Lung (tissue), 12 donors: ENCODE results near the gene AGAP2. TPM values are rescaled to one million over a fixed set of nuclear protein-coding genes. Genes with fewer than 3 reads are reported as not detected.

Experiments
- ATAC-seq: fragments of 200-7000 bp; cut with Tn5 transposase; one replicate; pipeline ENCODE4 v1.9.1; 2020; ENCODE audit warnings: moderate number of reproducible peaks; ENCODE audit not compliant: insufficient read depth, low FRiP score
- DNase-seq, 3 donors: peaks; one replicate each; pipeline ENCODE4 v3.0.0-alpha.2; 2013 to 2017
- H3K27ac ChIP-seq, 2 donors: one replicate each; pipeline ENCODE4 v1.5.1; 2013; ENCODE audit warnings: mild to moderate bottlenecking in 2 of 2, moderate library complexity in 2 of 2, control low read depth in 1 of 2, inconsistent platforms in 1 of 2, low read depth in 1 of 2, low read length in 1 of 2
- H3K27me3 ChIP-seq, 3 donors: one replicate each; pipeline ENCODE4 v1.5.1; 2013; ENCODE audit warnings: low read length in 2 of 3; ENCODE audit not compliant: control insufficient read depth in 3 of 3, insufficient read depth in 3 of 3
- H3K36me3 ChIP-seq, 4 donors: one replicate each; pipeline ENCODE4 v1.5.1; 2013; ENCODE audit warnings: low read length in 4 of 4, mild to moderate bottlenecking in 1 of 4, moderate library complexity in 1 of 4; ENCODE audit not compliant: control insufficient read depth in 4 of 4, insufficient read depth in 4 of 4
- H3K4me1 ChIP-seq, 5 donors: one replicate each; pipeline ENCODE4 v1.5.1; 2013; ENCODE audit warnings: low read length in 5 of 5, mild to moderate bottlenecking in 2 of 5, moderate library complexity in 1 of 5; ENCODE audit not compliant: control insufficient read depth in 5 of 5, insufficient read depth in 5 of 5
- H3K4me3 ChIP-seq: one replicate; pipeline ENCODE4 v1.5.1; 2013; ENCODE audit warnings: mild to moderate bottlenecking, control low read depth, moderate library complexity
- H3K9ac ChIP-seq, 2 donors: one replicate each; pipeline ENCODE4 v1.5.1; 2013; ENCODE audit warnings: low read length in 2 of 2, control low read depth in 1 of 2; ENCODE audit not compliant: insufficient read depth in 1 of 2
- H3K9me3 ChIP-seq, 4 donors: one replicate each; pipeline ENCODE4 v1.5.1; 2013; ENCODE audit warnings: low read length in 3 of 4, mild to moderate bottlenecking in 1 of 4, moderate library complexity in 1 of 4; ENCODE audit not compliant: control insufficient read depth in 4 of 4, insufficient read depth in 3 of 4
- WGBS, 2 donors: extraction: QIAGEN DNeasy Blood & Tissue Kit; methylation state at CpG; one replicate each; pipeline ENCODE4 v1.1.7; 2013; 5-methylcytosine and 5-hydroxymethylcytosine counted together
- polyA plus RNA-seq, 2 donors: library from polyadenylated mRNA; stranded (reverse); fragments of 200-250 nt; gene quantifications; one replicate each; pipeline ENCODE4 v1.2.1, GENCODE V29; 2013
- total RNA-seq, 2 donors: library from RNA; depleted of rRNA in 1 of 2; stranded (reverse); fragments of >200 nt in 1 of 2; gene quantifications; one replicate each; pipeline ENCODE4 v1.2.1, GENCODE V29; 2014 to 2021
- TF ChIP-seq, protein P1 (sequence below): IDR thresholded peaks from 2 replicates; pipeline ENCODE4 v1.5.1; 2012; ENCODE audit warnings: mild to moderate bottlenecking; ENCODE audit errors: control extremely low read depth, extremely low read depth
- donor health status: control.
- donor health status: control.
- donor health status: Bipolar disorder and iron deficiency.
- donor health status: healthy.
- donor health status: DM: yes; HTN: yes; CAD: no.

AGAP2 gene
- total and polyA plus RNA-seq, 4 donors = 1.4 to 4.8 (median 3.0) TPM

DNA sequence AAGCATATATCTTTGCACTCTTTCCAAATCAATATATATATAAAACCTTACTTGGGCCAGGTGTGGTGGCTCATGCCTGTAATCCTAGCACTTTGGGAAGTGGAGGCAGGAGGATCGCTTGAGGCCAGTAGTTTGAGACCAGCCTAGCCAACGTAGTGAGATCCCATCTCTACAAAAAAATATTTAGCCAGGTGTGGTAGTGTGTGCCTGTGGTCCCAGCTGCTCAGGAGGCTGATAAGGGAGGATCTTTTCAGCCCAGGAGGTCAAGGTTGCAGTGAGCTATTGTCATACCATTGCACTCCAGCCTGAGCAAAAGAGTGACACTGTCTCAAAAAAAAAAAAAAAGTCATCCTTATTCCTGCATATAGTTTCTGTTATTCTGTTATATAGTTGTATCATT lies 30.2 kb downstream of the AGAP2 start:
- DNase-seq = no peak

DNA sequence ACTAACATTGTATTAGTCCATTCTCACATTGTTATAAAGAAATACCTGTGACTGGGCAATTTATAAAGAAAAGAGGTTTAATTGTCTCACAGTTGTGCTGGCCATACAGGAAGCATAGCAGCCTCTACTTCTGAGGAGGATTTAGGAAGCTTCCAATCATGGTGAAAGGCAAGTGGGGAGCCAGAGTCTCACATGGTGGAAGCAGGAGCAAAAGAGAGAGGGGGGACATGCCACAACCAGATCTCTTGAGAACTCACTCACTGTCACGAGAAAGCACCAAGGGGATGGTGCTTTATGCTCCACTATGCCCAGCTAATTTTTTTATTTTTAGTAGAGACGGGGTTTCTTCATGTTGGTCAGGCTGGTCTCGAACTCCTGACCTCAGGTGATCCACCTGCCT lies 31.3 kb downstream of the AGAP2 start:
- H3K9me3 ChIP-seq = no peaks in the 10 kb centered on the region
- no peak overlapping the region for H3K9ac ChIP-seq
- H3K27ac ChIP-seq = no peak overlapping the region
- H3K4me3 ChIP-seq = no peak overlapping the region
- WGBS, 2 donors = 96 to 97% methylated on average over 3 of the region's 3 CpGs
- DNase-seq (no peak), ATAC-seq (no peak)
- no peaks in the 10 kb centered on the region for H3K4me1 ChIP-seq
- no peaks in the 10 kb centered on the region for H3K27me3 ChIP-seq
- TF ChIP-seq, protein P1, sequence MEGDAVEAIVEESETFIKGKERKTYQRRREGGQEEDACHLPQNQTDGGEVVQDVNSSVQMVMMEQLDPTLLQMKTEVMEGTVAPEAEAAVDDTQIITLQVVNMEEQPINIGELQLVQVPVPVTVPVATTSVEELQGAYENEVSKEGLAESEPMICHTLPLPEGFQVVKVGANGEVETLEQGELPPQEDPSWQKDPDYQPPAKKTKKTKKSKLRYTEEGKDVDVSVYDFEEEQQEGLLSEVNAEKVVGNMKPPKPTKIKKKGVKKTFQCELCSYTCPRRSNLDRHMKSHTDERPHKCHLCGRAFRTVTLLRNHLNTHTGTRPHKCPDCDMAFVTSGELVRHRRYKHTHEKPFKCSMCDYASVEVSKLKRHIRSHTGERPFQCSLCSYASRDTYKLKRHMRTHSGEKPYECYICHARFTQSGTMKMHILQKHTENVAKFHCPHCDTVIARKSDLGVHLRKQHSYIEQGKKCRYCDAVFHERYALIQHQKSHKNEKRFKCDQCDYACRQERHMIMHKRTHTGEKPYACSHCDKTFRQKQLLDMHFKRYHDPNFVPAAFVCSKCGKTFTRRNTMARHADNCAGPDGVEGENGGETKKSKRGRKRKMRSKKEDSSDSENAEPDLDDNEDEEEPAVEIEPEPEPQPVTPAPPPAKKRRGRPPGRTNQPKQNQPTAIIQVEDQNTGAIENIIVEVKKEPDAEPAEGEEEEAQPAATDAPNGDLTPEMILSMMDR = no peak
- H3K36me3 ChIP-seq = peaks cover 5 to 33% (median 18%) of the 10 kb centered on the region in 4 donors

More for the DNA sequence above, 30.2 kb downstream of the AGAP2 start:
- Histone ChIP-seq H3K4me1 (no peaks in the 10 kb centered on the region), H3K9me3 (no peaks in the 10 kb centered on the region), H3K9ac (no peak overlapping the region), H3K27ac (no peak overlapping the region), H3K36me3 (peaks cover 3 to 24% (median 15%) of the 10 kb centered on the region in 4 donors), H3K27me3 (no peaks in the 10 kb centered on the region), H3K4me3 (no peak overlapping the region)
- TF ChIP-seq, protein P1 = no peak
- WGBS, 2 donors = 90 to 95% methylated on average over 2 of the region's 2 CpGs
- ATAC-seq = no peak

DNA sequence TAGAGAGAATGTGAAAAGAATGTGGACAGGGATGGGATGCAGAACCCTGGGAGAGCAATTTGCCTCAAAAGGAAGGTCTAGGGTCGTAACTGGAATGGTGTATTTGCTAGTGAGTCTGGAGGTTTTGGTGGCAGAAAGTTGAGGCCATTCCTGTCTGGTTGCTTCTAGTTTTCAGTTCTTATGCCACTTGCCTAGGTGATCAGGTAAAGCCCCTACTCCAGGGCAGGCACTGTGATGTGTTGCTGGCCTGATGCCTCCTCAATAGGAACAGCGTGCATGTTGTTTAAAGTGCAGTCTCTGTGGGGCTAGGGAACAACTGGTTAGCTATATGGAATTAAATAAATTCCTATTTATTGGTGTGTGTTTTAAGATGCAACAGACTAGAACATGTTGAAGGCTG lies 38.2 kb downstream of the AGAP2 start:
- ATAC-seq (no peak), DNase-seq (no peak)
- TF ChIP-seq, protein P1 = no peak
- 99 to 100% methylated on average over 2 of the region's 2 CpGs for WGBS, 2 donors
- H3K27me3 ChIP-seq = no peaks in the 10 kb centered on the region
- H3K36me3 ChIP-seq = peaks cover 13 to 49% (median 25%) of the 10 kb centered on the region in 4 donors
- no peak overlapping the region for H3K27ac ChIP-seq
- no peak overlapping the region for H3K4me3 ChIP-seq
- H3K9ac ChIP-seq = no peak overlapping the region
- H3K4me1 ChIP-seq = no peaks in the 10 kb centered on the region
- H3K9me3 ChIP-seq = no peaks in the 10 kb centered on the region

DNA sequence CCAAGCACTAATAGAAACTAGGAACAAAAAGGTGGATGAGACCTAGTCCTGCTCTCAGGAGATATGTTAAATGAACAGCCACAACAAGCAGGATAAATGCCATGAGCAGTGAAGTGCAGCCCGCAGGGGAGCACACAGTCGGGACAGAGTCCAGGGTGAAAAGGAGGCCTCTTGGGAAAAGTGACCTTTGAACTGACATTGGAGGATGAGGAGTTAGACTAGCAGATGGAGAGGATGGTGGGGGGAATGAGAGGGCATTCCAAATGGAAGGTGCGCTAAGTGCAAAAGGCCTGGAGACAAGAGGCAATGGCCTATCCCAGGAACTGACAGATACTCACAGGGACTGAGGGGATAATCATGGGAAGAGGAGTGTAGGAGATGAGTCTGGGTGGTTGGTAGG lies 40.1 kb downstream of the AGAP2 start:
- ATAC-seq (no peak), DNase-seq (no peak)
- TF ChIP-seq, protein P1 = no peak
- no peaks in the 10 kb centered on the region for H3K9me3 ChIP-seq
- no peak overlapping the region for H3K4me3 ChIP-seq
- peaks cover 13 to 43% (median 21%) of the 10 kb centered on the region in 4 donors for H3K36me3 ChIP-seq
- H3K9ac ChIP-seq = no peak overlapping the region
- H3K27ac ChIP-seq = no peak overlapping the region
- H3K27me3 ChIP-seq = no peaks in the 10 kb centered on the region
- peaks cover 0 to 8% (median 4%) of the 10 kb centered on the region in 5 donors for H3K4me1 ChIP-seq
- 95 to 98% methylated on average over 3 of the region's 3 CpGs for WGBS, 2 donors
